ENCODE results near the gene CCNY.

Gene CCNY

DNA sequence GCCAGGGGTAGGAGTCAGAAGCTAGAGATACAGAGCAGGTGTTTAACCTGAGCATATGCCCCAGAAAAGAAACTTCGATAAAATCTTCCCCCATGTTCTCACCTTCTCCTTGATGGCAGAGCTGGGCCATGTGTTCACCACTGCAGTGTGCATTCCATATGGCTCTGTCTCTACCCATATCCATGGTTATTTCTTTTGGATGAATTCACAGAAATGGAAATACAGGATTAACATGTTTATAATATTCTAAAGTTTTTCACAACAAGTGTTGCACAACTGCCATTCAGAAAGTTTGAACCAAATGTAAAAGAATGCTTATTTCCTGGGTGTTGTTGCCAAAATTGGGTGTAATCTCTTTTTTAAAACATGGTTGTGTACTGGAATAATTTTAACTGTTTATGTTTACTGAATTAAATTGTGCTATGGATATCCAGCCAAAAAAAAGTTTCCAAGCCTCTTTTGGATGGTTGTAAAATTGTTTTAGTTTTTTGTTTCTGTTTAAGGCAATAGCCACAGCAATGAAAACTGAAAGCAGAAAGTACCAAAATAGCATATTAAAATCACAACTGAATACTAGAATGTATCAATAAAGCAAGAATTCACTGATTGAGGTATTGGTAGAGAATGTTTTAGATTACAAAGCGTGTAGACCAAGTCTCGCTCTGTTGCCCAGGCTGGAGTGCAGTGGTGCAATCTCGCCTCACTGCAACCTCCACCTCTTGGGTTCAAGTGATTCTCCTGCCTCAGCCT, 19.9 kb upstream of the CCNY start:
- no peak for TF ChIP-seq EZH2phosphoT487 (IDR thresholded peaks at IDR 0.05; ENCODE audit: low read length)
- TF ChIP-seq EZH2 (optimal IDR thresholded peaks at IDR 0.05; ENCODE audit: low read depth, low read length) = no peak
- TF ChIP-seq, protein P1, sequence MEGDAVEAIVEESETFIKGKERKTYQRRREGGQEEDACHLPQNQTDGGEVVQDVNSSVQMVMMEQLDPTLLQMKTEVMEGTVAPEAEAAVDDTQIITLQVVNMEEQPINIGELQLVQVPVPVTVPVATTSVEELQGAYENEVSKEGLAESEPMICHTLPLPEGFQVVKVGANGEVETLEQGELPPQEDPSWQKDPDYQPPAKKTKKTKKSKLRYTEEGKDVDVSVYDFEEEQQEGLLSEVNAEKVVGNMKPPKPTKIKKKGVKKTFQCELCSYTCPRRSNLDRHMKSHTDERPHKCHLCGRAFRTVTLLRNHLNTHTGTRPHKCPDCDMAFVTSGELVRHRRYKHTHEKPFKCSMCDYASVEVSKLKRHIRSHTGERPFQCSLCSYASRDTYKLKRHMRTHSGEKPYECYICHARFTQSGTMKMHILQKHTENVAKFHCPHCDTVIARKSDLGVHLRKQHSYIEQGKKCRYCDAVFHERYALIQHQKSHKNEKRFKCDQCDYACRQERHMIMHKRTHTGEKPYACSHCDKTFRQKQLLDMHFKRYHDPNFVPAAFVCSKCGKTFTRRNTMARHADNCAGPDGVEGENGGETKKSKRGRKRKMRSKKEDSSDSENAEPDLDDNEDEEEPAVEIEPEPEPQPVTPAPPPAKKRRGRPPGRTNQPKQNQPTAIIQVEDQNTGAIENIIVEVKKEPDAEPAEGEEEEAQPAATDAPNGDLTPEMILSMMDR (IDR thresholded peaks at IDR 0.05; ENCODE audit: low read length) = no peak
- H3K9me3 ChIP-seq (replicated peaks; ENCODE audit: insufficient read depth, low read length) = no peaks in the 10 kb centered on the region
- peak overlapping the region; percentile 22; the same call in 1 of the 2 replicates for H3K4me2 ChIP-seq (ENCODE audit: low read depth, low read length)
- peak; percentile 12 for DNase-seq
- H4K20me1 ChIP-seq (ENCODE audit: insufficient read depth, low read length) = no peaks in the 10 kb centered on the region
- H3F3A ChIP-seq (ENCODE audit: insufficient read depth, low read length) = no peaks in the 10 kb centered on the region
- no peaks in the 10 kb centered on the region for H3K36me3 ChIP-seq (replicated peaks; ENCODE audit: insufficient read depth, low read length)
- peaks cover 17% of the 10 kb centered on the region for H3K4me1 ChIP-seq (ENCODE audit: low read length)
- H3K4me3 ChIP-seq (ENCODE audit: low read length) = no peak overlapping the region
- no peak overlapping the region for H3K9ac ChIP-seq (ENCODE audit: low read length)
- no peaks in the 10 kb centered on the region for H3K27me3 ChIP-seq (replicated peaks; ENCODE audit: insufficient read depth, low read length)
- H3K9me2 ChIP-seq (replicated peaks; ENCODE audit: insufficient read depth, low read length) = no peaks in the 10 kb centered on the region
- no peaks in the 10 kb centered on the region; the same call in 1 of the 2 replicates for H3K79me2 ChIP-seq (ENCODE audit: low read length)
- no peak overlapping the region for H2AFZ ChIP-seq (ENCODE audit: low read length)
- H3K27ac ChIP-seq (ENCODE audit: low read length) = peak overlapping the region; percentile 16; the same call in 1 of the 2 replicates

DNA sequence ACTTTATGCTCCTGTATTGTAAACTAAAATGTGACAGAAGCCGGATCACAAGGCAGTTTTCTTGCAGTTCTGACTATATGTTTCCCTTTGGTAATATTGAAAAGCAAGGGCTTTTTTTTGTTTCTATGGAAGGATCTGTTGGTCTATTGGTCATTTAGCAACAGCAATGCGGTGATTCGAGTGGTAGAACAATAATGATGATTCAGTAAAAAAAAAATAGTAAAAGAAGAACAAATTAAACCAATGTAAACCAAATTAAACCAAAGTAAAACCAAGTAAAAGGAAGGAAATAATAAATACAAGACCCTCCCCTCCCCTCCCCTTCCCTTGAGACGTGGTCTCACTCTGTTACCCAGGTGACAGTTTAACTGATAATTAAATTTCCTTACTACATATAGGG, 17.8 kb upstream of the CCNY start:
- Histone ChIP-seq H4K20me1 (ENCODE audit: insufficient read depth, low read length) (no peaks in the 10 kb centered on the region), H3K36me3 (replicated peaks; ENCODE audit: insufficient read depth, low read length) (no peaks in the 10 kb centered on the region), H3K4me1 (ENCODE audit: low read length) (peaks cover 17% of the 10 kb centered on the region), H3K4me2 (ENCODE audit: low read depth, low read length) (no peak overlapping the region), H3K9me2 (replicated peaks; ENCODE audit: insufficient read depth, low read length) (no peaks in the 10 kb centered on the region), H2AFZ (ENCODE audit: low read length) (no peak overlapping the region), H3K27me3 (replicated peaks; ENCODE audit: insufficient read depth, low read length) (no peaks in the 10 kb centered on the region), H3K9ac (ENCODE audit: low read length) (no peak overlapping the region), H3K79me2 (ENCODE audit: low read length) (peaks cover 4% of the 10 kb centered on the region; the same call in 1 of the 2 replicates), H3K4me3 (ENCODE audit: low read length) (no peak overlapping the region), H3K27ac (ENCODE audit: low read length) (no peak overlapping the region), H3F3A (ENCODE audit: insufficient read depth, low read length) (no peaks in the 10 kb centered on the region), H3K9me3 (replicated peaks; ENCODE audit: insufficient read depth, low read length) (no peaks in the 10 kb centered on the region; the same call in 1 of the 2 replicates)
- no peak for DNase-seq
- TF ChIP-seq, protein P1 (IDR thresholded peaks at IDR 0.05; ENCODE audit: low read length) = no peak
- TF ChIP-seq EZH2phosphoT487 (IDR thresholded peaks at IDR 0.05; ENCODE audit: low read length) (no peak), EZH2 (optimal IDR thresholded peaks at IDR 0.05; ENCODE audit: low read depth, low read length) (no peak)

DNA sequence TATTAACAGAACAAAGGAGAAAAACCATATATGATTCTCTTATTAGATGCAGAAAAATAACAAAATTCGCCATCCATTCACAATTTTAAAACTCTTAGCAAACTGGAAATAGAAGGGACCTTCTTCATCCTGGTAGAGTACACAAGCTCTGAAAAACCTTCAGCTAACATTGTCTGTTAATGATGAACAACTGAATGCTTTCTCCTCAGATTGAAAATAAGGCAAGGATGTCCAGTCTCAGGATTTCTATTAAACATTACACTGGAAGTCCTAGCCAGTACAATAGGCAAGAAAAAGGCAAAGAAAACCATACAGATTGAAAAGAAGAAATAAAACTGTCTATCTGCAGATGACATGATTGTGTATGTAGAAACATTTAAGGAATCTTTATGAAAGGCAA, 16.0 kb upstream of the CCNY start:
- Histone ChIP-seq H4K20me1 (ENCODE audit: insufficient read depth, low read length) (no peaks in the 10 kb centered on the region), H3K4me2 (ENCODE audit: low read depth, low read length) (no peak overlapping the region), H3K9ac (ENCODE audit: low read length) (no peak overlapping the region), H3K79me2 (ENCODE audit: low read length) (peaks cover 4% of the 10 kb centered on the region; the same call in 1 of the 2 replicates), H3K36me3 (replicated peaks; ENCODE audit: insufficient read depth, low read length) (no peaks in the 10 kb centered on the region), H3K9me2 (replicated peaks; ENCODE audit: insufficient read depth, low read length) (no peaks in the 10 kb centered on the region), H3F3A (ENCODE audit: insufficient read depth, low read length) (no peaks in the 10 kb centered on the region), H2AFZ (ENCODE audit: low read length) (no peak overlapping the region), H3K27ac (ENCODE audit: low read length) (no peak overlapping the region), H3K9me3 (replicated peaks; ENCODE audit: insufficient read depth, low read length) (no peaks in the 10 kb centered on the region; the same call in 1 of the 2 replicates), H3K4me3 (ENCODE audit: low read length) (no peak overlapping the region), H3K27me3 (replicated peaks; ENCODE audit: insufficient read depth, low read length) (no peaks in the 10 kb centered on the region), H3K4me1 (ENCODE audit: low read length) (peaks cover 17% of the 10 kb centered on the region)
- TF ChIP-seq, protein P1 (IDR thresholded peaks at IDR 0.05; ENCODE audit: low read length) = no peak
- TF ChIP-seq EZH2 (optimal IDR thresholded peaks at IDR 0.05; ENCODE audit: low read depth, low read length) = no peak
- no peak for TF ChIP-seq EZH2phosphoT487 (IDR thresholded peaks at IDR 0.05; ENCODE audit: low read length)
- DNase-seq = no peak

Measured in MM.1S (cell line).